Cerebellar nuclear complex (tissue), 1 donor: ENCODE data around the gene DDIT3.
"Not testable (repeated sequence)": the region's sequence is repeated elsewhere in the genome, so short reads cannot be mapped to it uniquely, and the experiment has no call there.

Experiments used
- DNase-seq, 2 experiments: peaks; one replicate each; lab custom pipeline; 2025; lab: John Stamatoyannopoulos, UW

The DDIT3 gene, protein sequence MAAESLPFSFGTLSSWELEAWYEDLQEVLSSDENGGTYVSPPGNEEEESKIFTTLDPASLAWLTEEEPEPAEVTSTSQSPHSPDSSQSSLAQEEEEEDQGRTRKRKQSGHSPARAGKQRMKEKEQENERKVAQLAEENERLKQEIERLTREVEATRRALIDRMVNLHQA

DNA sequence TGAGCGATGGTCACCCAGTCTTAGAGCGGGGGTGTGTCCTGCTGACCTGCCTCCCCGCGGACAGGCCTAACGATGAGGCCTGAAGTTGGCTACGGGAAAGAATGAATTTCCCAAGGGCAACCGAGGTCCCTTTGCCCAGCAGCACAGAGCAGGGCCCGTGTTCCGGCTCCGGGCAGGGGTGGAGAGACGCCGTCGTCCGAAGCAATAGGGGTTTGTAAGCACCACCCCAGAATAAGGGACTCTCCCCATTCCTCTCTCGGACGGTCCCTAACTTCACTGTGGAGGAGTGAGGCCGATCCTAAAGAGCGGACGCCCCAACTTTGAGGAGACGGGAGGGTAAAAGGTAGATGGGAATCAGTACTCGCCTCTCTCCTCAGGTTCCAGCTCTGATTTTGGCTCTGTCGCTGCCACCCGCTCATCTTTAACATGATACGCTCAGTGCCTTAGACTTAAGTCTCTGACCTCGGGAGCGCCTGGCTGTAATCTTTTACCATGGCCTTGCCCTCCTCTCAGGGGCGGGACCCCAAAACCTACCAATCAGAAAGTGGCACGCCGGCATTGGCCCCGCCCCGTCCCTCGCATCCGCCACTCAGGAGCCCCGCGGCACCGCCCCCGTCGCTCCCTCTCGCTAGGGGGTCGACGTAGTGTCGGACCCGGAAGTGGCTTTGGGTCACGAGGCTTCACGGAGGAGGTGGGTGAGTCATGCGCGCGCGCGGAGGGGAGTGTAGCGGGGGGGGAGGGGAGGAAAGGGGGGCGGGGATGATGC is at the start of gene DDIT3:
Gene DDIT3, minus strand, starts transcription at position 462 of the 766 bp plus-strand sequence. CDS start 3,108 bp downstream, outside the sequence.
- DNase-seq: peak; percentile 64 to 94

DNA sequence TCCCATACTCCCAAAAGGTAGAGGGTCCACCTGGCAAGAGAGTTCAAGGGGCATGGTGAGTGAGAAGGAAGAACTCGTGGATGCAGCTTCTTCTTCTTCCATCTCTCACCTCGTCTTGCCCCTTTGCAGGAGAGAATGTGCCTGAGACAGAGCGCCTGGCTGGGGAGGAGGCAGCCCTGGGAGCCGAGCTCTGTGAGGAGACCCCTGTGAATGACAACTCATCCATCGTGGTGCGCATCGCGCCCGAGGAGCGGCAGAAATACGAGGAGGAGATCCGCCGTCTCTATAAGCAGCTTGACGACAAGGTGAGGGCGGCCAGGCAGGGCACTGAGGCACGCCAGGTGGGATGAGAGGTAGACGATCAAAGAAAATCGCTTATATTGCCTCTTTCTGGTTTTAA is 49.5 kb upstream of the DDIT3 start:
- DNase-seq: no peak

DNA sequence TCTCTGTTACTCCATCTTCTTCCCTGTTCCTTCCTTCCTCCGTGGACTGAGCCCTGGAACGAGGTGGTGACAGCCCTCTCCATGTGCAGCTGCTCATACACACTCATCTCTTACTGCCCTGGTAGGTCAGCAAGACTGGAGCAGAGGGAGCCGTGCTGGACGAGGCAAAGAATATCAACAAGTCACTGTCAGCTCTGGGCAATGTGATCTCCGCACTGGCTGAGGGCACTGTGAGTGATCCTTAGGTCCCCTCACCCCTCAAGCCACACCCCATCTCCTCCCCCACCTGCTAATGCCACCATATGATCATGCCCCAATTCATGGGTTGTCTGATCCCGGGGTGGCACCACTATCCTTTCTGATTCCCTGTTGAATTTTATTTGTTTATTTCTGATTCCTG is 48.5 kb upstream of the DDIT3 start:
- DNase-seq: no peak

DNA sequence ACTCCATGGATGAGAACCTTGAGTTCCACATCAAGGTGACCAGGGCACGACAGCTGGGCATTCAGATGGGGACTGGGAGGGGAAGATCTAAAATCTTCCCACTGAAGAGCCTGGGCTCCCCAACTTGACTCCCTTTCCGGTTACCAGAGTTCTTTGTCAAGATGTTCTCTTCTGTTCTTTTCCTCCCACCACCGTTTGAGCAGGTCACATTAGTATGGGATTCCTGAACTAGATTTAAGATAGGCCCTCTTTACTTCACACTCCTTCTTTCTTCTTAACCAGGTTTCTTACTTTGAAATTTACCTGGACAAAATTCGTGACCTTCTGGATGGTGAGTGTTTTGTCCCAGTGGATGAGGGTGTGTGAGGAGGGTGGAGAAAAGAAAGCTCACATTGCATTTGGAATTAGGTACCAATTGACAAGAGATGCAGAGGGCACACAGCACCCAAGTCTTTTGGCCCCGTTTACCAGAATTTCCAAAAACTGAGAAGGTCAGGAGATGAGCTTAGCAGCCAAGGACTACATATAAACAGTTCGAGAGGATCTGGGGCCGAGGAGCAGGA is 43.9 kb upstream of the DDIT3 start:
- no peak for DNase-seq

DNA sequence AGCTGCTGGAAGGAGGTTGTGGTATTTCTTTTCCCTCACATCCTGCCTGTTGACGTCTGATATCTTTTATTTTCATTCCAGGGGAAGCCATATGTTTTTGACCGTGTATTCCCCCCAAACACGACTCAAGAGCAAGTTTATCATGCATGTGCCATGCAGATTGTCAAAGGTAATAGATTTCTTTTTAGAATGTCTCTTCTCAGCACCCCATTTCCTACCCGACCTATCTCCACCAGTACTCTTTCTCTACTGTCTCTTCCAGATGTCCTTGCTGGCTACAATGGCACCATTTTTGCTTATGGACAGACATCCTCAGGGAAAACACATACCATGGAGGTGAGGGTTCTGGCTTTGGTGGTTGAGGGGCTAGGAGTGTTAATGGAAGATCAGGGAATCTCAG is 43.0 kb upstream of the DDIT3 start:
- no peak for DNase-seq

DNA sequence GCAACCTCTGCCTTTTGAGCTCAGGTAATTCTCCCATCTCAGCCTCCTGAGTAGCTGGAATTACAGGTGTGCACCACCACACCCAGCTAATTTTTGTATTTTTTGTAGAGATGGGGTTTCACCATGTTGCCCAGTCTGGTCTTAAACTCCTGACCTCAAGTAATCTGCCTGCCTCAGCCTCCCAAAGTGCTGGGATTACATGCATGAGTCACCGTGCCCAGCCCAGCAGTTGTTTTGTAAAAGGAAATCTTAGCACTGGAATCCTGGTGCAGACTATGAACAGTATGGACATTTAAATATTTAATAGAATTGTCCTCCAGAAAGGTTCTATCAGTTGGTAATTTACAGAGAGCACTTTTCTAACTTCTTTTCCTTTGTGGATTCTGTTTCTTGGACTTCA is 40.8 kb upstream of the DDIT3 start:
- not testable (repeated sequence) for DNase-seq

DNA sequence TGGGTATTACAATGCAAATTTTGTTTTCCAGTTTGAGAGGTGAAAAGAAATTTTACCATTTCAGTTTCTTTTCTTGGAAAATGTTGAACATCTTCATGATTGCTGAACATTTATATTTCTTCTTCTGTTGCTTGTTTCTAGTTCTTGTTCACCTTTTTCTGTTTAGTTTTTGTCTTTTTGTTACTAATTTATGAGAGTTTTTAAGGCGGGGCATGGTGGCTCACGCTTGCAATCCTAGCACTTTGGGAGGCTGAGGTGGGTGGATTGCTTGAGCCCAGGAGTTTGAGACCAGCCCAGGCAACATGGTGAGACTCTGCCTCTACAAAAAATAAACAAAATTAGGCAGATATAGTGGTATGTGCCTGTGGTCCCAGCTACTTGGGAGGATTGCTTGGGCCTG is 40.2 kb upstream of the DDIT3 start:
- DNase-seq: no peak

DNA sequence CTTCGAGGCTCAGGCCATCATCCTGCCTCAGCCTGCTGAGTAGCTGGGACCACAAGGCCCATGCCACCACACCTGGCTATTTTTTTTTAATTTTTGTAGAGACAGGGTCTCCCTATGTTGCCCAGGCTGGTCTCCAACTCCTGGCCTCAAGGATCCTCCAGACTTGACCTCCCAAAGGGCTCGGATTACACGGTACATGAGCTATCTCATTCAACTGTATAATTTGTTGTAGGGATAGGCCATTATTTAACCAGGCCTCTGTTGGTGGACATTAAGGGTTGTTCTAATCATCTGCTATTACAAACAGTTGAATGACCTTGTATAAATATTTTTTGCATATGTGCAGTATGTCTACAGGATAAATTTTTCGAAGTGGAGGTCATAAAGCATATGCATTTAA is 38.5 kb upstream of the DDIT3 start:
- DNase-seq: no peak

DNA sequence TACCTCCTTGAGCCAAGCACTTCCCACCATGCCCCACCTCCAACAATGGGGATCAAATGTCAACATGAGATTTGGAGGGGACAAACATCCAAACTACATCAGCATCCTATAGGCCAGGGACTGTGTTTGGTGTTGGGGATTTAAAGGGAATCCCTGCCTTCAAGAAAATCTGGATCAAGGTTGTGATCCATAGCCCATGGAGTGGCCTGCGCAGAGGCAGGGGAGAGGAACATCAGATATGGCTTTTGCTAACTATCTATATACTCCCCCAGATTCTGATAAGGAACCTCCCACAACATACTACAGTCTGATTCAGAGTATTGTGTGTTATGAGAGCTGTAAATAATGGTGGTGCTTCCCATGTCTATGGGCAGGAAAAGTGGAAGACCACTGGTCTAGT is 34.6 kb upstream of the DDIT3 start:
- no peak for DNase-seq

DNA sequence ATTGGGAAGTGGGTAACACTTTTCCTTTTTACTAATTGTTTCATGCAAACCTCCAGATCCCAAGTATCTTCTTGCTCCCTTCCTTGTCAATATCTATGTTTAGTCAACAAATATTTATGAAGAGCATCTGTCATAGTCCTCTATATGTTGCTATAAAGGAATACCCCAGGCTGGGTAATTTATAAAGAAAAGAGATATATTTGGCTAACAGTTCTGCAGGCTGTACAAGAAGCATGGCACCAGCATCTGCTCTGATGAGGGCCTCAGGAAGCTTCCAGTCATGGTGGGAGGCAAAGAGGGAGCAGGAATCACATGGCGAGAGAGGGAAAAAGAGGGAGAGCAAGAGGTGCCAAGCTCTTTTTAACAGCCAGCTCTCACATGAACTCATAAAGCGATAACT is 34.1 kb upstream of the DDIT3 start:
- DNase-seq: no peak

DNA sequence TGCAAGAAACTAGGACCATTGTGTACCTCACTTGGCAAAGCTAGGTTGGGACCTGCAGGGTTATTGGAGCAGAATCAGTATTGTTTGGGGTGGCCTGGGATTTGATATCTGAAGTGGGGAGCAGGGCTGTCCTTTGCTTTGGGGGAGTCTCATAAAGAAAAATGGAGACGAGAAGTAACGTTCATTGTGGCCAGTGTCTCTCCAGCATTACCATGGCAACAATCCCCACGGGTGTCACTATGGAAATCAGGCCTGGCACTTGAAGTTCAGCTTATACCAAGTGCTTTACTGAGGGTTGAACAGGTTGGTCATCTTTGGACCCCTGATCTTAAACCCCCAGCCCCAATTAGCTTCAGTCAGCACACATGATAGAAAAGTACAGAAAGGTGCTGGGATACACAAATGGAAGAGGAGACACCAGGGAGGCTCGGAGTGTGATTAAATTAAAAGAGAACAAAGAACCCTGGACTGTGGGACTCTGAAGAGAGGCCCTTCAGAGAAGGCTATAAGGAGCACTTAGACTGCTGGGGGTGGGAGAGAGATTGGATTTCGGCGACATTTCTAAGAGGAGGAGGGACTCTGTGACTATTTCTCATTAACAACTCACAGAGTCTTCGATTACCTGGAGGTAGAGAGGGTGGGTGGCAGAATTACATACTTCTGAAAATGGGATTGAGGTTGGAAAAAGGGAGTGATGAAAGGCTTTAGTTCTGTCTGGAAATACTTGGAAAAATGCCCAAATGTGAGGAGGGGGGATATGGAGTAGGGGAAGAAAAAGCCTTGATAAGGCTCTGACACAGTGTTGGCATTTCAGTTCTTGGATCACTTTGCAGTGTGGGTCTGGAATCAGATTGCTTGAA is 33.3 kb upstream of the DDIT3 start:
- no peak for DNase-seq

DNA sequence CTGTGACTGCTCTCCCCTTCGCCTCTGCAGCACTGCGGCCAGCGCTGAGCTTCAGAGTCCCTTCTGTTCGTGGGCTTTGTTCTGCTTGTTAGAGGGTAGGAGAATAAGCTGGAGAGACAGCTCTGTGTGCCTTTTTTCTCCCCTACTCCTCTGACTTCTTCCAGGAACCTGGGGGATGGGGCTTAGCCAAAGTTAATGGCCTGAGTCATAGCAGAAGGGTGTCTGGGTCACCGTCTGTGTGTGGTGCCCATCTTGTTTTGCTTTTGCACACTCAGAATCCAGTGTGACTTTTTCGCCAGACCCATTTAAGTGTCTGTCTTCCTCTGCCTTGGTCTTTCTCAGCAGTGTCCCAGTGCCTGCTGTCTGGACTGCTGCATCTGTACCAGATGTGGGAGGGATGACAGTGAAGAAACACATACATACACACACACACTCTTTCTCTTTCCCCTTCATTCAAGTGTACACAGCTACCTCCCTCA is 32.6 kb upstream of the DDIT3 start:
- no peak for DNase-seq

DNA sequence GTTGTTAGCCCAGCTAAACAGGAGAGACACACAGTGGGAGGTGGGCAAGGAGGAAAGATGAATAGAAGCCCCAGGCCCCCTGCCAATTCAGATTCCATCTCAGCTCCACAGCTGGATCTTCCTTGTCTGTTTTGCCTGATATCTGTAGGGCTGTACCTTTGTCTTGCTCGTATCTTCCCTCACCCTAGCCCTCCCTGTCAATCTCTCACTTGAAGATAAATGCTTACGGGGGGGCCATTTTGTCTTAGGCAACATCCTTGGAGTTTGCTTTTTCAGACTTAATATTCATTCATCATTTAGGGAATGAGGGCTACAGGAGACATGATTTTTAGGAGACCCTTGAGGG is 32.0 kb upstream of the DDIT3 start:
- DNase-seq: no peak

DNA sequence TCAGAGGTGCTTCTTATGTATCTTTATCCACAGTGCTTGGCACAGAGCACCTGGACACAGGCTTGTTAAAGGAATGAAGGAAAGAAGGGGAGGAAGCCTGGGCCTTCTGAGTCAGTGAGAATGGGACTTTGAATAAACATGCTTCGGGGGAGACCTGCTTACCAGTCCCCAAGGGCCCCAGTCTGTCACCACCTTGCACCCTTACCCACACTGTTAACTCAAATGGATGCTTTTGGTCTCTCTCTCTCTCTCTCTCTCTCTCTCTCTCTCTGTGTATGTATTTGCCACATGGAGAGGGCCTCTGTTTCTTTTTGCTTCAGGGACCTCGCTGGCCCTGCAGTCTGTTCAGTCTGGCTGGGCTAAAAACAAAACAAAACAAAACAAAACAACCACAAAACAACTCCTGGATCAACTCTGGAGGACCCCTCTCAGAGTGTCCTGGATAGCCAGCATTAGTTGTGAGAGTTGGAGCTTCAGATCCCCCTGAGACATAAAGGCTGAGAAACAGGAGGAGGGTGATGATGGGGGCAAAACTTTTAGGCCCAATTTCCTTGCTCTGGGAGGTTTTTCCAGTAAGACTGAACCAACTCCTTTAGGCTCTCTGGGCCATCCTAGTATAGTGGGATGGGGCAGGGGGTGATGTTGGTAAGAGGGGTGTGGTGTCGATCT is 31.5 kb upstream of the DDIT3 start:
- no peak for DNase-seq

DNA sequence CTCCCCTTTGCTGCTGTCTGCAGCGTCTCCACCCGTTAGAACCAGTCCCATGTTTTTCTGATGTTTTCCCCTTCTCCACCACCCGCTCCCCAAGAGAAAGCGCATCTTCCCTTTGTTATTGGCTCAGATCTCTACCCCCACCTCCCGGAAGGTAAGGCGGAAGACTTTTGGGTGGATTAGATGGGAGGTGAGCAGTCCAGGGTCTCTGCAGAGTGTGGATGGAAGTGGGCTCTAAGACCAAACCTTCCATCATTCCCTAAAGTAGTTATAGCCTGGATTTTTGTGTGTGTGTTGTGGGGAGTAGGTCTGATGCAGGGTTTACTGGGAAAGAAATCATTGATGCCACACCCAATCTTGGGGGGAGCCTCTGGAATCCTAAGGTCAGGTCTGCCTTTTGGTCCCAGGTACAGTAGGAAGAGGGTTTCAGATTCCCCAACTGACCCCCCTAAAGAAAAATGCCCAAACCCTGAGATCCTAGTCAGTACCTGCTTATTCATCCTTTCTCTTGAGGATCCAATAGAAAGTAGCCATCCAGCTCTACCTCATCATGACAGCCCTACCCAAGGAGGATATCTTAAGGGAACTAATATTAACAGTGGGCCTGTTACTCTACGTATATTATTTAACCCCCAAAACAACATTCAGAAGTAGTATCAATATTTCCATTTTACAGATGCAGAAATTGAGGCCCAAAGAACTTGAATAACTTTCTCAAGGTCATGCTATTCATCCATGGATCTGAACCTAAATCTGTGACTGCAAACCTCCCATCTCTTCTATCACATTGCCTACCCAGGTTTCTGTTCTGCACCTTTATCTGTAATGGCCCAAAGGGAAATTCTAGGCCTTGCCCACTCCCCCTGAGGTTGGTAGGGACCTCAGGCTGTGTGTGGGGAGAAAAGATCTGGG is 30.6 kb upstream of the DDIT3 start:
- DNase-seq: no peak

DNA sequence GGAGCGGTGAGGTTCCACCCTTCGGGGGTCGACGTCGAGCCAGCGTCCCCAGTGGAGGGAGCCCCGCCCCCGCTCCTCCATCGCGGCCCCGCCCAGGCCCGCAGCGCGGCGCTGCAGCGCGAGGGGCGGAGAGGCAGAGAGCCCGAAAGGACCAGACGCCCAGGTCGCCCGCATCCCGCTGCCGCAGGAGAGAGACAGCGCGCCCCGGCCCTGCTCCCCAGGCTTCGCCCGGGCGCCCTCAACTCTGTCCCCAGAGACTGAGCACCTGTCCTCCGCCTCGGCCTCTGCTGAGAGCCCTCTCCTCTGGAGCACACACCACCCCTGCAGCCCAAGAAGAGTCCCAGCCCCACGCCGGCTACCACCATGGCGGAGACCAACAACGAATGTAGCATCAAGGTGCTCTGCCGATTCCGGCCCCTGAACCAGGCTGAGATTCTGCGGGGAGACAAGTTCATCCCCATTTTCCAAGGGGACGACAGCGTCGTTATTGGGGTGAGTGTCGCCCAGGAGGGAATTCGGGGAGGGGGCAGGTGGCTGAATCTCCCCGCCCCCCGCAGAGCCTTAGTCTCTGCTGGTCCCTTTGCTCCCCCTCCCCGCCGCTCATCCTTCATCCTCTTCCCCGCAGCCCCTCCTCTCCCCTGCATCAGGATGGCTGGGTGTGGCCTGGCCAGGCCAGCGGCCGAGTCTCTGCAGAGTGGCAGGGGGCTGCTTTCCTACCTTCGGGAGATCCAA is 29.8 kb upstream of the DDIT3 start, which contains the start of gene KIF5A:
Gene KIF5A, plus strand, starts transcription at position 136 of the 732 bp plus-strand sequence. Its CDS starts 228 bp downstream, at position 364.
- peak in 1 of 2 experiments; percentile 26 for DNase-seq

DNA sequence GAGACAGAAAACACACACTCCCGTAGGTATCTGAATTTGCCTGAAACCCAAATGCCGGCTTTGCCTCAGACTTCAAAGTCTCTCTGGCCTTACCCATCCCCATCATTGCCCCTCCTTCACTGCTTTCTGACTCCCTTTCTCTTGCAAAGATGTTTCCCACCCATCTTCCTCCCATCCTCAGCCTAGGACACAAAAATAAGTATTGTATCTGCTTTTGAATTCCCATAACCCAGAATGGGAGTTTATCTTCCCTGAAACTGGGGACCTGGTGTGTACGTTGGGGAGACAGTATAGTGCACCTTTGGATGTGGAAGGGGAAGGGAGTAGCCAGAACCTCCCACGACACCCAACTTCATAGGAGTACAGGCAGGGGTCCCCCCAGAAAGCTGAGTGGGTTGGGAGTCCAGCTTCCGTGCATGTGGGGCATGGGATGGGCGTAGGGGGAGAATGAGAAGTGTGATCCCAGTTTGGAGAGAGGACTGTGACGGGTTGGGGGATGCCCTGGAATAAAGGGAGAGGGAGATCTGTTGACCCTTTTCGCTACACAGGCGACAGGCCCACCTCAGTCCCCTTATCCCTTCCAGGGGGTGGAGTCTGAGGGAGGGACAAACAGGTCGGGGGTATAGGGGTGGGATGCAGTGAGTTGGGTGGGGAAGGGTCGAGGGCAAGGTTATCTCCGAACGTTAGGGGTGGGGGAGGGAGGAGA is 29.0 kb upstream of the DDIT3 start:
- DNase-seq: no peak

DNA sequence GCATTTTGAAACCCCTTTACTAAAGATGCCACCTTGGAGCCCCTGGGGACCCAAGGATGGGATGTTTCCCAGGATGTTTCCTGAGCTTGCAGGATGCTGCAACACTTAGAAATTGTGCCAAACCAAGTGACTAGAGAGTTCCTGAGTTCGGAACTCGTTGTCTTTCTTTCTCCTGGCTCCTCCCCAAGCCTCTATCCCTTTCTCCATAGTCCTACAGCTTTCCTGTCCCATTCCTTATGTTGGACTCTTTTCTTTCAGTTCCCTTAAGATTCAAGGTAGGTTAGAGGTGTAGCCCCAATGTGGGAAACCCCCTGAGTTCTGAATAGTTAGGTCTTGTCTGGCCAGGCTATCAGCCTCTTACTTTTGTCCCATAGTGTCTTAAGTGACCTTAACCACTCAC is 28.2 kb upstream of the DDIT3 start:
- DNase-seq: no peak

DNA sequence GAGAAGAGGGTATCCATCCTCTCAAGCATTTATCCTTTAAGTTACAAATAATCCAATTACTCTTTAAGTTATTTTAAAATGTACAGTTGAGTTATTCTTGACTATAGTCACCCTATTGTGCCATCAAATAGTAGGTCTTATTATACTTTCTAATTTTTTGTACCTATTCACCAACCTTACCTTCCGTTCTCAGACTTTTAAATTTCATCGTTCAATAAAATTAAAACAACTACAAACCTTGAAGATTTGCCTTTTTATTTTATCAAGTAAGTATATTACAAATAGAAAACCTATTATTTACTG is 27.6 kb upstream of the DDIT3 start:
- no peak for DNase-seq
